ENCODE results near the gene MEGF6. TPM values are rescaled to one million over a fixed set of nuclear protein-coding genes. Genes with fewer than 3 reads are reported as not detected.

Gene MEGF6
- total RNA-seq, 1 experiment from 2014 or later: 21.3 TPM

GRCh38 chr1:3606779-3607702 is 4.3 kb downstream of the MEGF6 start:
- no peak overlapping the region for H2BK5ac ChIP-seq (ENCODE audit: insufficient read length, low read length)
- H3K79me2 ChIP-seq (ENCODE audit: insufficient read depth, low read length): no peaks in the 10 kb centered on the region
- no peak overlapping the region for H3K14ac ChIP-seq (ENCODE audit: insufficient read depth, low read length)
- no peaks in the 10 kb centered on the region for H3K9me3 Mint-ChIP-seq
- no peaks in the 10 kb centered on the region for H3K79me1 ChIP-seq (ENCODE audit: insufficient read depth, low read depth, low read length, poor library complexity, severe bottlenecking)
- no peak for DNase-seq
- H2BK15ac ChIP-seq (ENCODE audit: low read depth, low read length): no peak overlapping the region
- H4K8ac ChIP-seq (replicated peaks; ENCODE audit: insufficient read length, low read depth, low read length): no peak overlapping the region
- no peak overlapping the region for H2BK20ac ChIP-seq (ENCODE audit: low read depth, low read length, poor library complexity, severe bottlenecking)
- H3K4me2 ChIP-seq (ENCODE audit: insufficient read depth, insufficient read length, low read length): no peak overlapping the region
- H2AK5ac ChIP-seq (ENCODE audit: insufficient read length, low read length): no peak overlapping the region
- H3K56ac ChIP-seq (ENCODE audit: insufficient read length, low read depth, low read length): no peak overlapping the region
- H3K4me3 Mint-ChIP-seq: no peak overlapping the region
- no peak overlapping the region for H4K5ac ChIP-seq (ENCODE audit: insufficient read length, low read depth, low read length)
- H3K18ac ChIP-seq (ENCODE audit: insufficient read length, low read depth, low read length): no peak overlapping the region
- H4K20me1 ChIP-seq (ENCODE audit: control insufficient read depth, insufficient read depth, insufficient read length): no peaks in the 10 kb centered on the region
- no peak overlapping the region for H3K27ac ChIP-seq (ENCODE audit: insufficient read length, low read depth, low read length)
- H3K27ac Mint-ChIP-seq: 0 out of 7 replicates have a peak overlapping the region, but pooled peaks of 1 of the 3 experiments have one; percentile 31
- H3K4ac ChIP-seq (ENCODE audit: low read depth, low read length): no peak overlapping the region
- no peak overlapping the region for H3K9ac ChIP-seq (ENCODE audit: extremely low read depth, insufficient read length, low read length)
- WGBS (ENCODE audit: extremely low coverage, insufficient read length, low lambda C conversion rate): no CpG with 5 or more reads among the region's 23 CpGs
- H3K23me2 ChIP-seq (ENCODE audit: insufficient read length, low read depth, low read length, poor library complexity, severe bottlenecking): peaks cover 5% of the 10 kb centered on the region
- H3T11ph ChIP-seq (ENCODE audit: low read length): no peak overlapping the region
- no peak overlapping the region for H2BK12ac ChIP-seq (ENCODE audit: insufficient read length, low read depth, low read length)
- H2BK120ac ChIP-seq (ENCODE audit: low read depth, low read length, poor library complexity, severe bottlenecking): no peak overlapping the region
- no peaks in the 10 kb centered on the region for H3K9me3 ChIP-seq (ENCODE audit: control insufficient read depth, low read depth, low read length)
- H2AFZ ChIP-seq (ENCODE audit: low read length): no peak overlapping the region
- TF ChIP-seq CTCF (conservative IDR thresholded peaks at IDR 0.05): no peak
- H3K27me3 ChIP-seq (ENCODE audit: insufficient read depth, low read length): no peaks in the 10 kb centered on the region; the same call in 1 of the 2 replicates
- no peaks in the 10 kb centered on the region for H3K4me1 ChIP-seq (ENCODE audit: insufficient read depth, low read length)
- peaks cover 9 to 11% of the 10 kb centered on the region in 2 experiments for H3K4me1 Mint-ChIP-seq
- no peaks in the 10 kb centered on the region; a peak in 1 of 7 replicates for H3K36me3 Mint-ChIP-seq (ENCODE audit: insufficient read depth in 1 of 3, low read depth in 3 of 3)
- peaks cover 8% of the 10 kb centered on the region for H3K27me3 Mint-ChIP-seq (ENCODE audit: low read depth)
- no peak overlapping the region for H4K91ac ChIP-seq (ENCODE audit: insufficient read length, low read depth, low read length)
- H3K23ac ChIP-seq (ENCODE audit: insufficient read length, low read depth, low read length): no peak overlapping the region
